ENCODE measurements around the gene CDY2A. TPM values are rescaled to one million over a fixed set of nuclear protein-coding genes. Genes with fewer than 3 reads are reported as not detected.
"Not testable (repeated sequence)": the region's sequence is repeated elsewhere in the genome, so short reads cannot be mapped to it uniquely, and the experiment has no call there.

CDY2A gene, protein sequence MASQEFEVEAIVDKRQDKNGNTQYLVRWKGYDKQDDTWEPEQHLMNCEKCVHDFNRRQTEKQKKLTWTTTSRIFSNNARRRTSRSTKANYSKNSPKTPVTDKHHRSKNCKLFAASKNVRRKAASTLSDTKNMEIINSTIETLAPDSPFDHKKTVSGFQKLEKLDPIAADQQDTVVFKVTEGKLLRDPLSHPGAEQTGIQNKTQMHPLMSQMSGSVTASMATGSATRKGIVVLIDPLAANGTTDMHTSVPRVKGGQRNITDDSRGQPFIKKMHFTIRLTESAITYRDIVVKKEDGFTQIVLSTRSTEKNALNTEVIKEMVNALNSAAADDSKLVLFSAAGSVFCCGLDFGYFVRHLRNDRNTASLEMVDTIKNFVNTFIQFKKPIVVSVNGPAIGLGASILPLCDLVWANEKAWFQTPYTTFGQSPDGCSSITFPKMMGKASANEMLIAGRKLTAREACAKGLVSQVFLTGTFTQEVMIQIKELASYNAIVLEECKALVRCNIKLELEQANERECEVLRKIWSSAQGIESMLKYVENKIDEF
- total RNA-seq = not detected

DNA sequence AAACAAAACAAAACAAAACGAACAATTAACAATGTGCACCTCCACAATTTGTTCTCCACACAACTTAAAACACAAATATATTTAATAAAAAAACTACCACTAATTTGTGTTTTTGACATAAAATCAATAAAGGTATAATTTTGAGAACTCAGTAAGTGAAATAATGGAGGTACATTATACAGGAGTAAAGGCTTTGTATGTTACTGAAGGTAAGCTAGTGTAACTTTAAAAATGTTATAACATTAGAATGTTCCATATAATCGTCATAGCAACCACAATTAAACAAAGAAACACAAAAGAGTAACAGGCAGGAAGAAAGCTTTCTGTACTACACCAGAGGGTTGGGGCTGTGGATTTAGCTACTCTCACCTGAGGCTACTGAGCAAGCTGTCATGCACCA is at the start of gene CDY2A:
TSS of gene CDY2A (plus strand) at position 301 of the 400 bp plus-strand sequence. CDS start 328 bp downstream, outside the sequence.
- not testable (repeated sequence) for DNase-seq (ENCODE audit: low spot score); ATAC-seq (ENCODE audit: low FRiP score)

DNA sequence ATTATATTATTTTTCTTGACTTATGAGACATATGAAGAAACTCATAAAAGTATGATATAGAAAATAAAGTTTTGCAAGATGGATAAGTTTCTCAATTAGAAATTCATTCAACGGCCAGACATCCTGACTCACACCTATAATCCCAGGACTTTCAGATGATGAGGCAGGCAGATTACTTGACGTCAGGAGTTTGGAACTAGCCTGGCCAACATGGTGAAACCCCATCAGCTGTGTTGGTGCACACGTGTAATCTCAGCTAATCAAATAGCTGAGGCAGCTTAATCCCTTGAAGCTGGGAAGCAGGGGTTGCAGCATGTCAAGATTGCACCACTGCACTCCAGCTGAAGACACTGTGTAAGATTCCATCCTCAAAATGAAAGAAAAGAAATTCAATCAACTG is 28.0 kb upstream of the CDY2A start:
- DNase-seq (ENCODE audit: low spot score); ATAC-seq (ENCODE audit: low FRiP score): not testable (repeated sequence)

DNA sequence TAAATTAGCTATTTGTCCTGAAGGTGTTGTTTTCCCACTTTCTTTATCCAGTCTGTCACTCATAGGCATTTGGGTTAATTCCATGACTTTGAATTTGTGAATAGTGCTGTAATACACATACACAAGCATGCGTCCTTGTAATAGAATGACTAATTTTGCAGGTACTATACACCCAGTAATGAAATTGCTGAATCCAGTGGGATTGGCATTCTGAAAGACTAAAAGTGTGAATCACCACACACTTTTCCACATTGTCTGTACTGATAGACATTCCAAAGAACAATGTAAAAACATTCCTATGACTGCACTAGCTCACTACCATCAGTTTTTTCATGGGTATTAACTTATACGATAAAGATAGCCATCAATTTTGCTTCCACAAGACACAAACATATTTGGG is 27.3 kb upstream of the CDY2A start:
- not testable (repeated sequence) for DNase-seq (ENCODE audit: low spot score); ATAC-seq (ENCODE audit: low FRiP score)

DNA sequence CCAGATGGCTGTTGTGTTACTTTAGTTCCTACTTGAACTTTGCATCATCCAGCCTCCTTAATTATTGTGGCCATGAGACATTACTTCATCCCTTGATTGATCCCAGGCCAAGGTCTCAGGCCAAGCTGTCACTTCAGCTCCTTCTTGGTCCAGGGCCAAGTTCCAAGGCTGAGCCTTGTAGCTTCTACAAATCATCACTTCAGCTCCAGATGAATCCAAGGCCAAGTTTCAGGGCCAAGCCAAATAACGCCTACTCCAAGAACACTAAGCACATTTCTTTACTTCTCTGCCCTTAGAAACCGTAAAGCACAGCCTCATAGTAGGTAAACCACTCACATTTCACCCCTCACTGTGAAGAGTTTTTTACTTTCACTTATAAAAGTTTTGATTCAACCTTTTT is 1.7 kb upstream of the CDY2A start:
- not testable (repeated sequence) for ATAC-seq (ENCODE audit: low FRiP score); DNase-seq (ENCODE audit: low spot score)

DNA sequence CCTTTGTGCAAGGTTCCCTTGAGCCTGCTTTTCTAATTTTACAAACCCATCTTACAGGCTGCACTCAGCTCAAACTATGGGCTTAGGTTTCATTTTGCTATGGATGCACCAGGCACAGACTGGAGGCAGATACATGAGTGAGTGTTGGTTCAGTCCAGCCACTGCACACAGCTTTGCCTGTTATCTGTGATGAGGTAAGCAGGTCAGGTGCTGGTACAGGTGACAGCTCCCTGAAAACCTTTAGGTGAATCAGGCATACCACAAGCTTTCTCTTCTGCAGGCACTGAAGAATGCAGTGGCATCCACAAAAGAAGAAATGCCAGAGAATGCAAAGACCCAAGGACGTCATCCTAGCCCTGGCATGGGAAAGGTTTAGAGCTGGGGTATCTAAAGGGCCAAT is 3.3 kb downstream of the CDY2A start:
- not testable (repeated sequence) for DNase-seq (ENCODE audit: low spot score); ATAC-seq (ENCODE audit: low FRiP score)

DNA sequence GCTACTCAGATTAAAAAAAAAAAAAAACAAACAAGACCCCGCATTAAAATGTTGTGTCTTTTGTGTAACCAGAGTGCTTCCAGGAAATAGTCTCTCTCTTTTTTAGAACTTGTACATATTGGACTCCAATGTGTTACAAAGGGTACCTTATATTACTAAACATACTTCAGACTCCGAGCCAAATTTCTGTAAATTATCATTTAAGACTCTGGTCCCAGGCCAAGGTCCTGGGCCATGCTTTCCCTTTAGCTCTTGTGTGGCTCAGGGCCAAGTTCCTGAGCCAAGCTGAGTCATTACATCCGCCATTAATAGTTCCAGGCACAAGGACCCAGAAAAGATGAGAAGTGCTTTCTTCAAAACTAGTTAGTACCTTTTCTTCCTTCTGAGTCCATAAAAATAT is 4.6 kb downstream of the CDY2A start:
- ATAC-seq (ENCODE audit: low FRiP score); DNase-seq (ENCODE audit: low spot score): not testable (repeated sequence)

DNA sequence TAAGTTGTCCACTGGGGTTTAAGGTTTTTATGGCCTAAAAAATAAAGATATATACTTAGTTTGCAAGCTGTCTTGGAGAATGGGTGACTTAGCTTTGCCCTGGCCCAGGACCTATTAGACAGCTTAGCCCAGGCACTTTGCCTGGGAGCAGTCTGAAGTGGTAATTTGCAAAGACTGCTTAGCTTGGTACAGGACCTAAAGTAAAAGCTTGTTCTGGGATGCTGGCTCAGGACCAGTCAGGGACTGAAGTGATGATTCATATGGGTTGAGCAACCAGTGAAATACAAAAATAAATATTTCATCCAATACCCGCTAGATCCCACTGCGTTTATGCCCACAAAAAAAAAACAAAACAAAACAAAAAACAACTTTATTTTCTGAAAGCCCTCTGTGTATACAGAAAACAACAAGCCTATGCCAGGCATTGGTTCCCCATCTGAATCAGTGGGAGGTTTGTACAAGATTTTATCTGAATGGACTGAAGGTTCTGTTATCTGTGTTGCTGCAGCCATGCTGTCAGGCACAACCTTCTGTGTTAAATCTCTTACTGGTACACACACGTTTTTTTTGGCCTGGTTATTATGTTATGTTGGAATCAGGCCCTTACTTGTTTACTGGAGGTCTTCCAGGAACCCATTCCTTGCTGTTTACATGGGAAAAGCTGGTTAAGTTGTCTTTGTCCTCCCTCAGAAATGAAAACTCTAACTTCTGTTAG is 8.7 kb downstream of the CDY2A start:
- DNase-seq (ENCODE audit: low spot score); ATAC-seq (ENCODE audit: low FRiP score): not testable (repeated sequence)

DNA sequence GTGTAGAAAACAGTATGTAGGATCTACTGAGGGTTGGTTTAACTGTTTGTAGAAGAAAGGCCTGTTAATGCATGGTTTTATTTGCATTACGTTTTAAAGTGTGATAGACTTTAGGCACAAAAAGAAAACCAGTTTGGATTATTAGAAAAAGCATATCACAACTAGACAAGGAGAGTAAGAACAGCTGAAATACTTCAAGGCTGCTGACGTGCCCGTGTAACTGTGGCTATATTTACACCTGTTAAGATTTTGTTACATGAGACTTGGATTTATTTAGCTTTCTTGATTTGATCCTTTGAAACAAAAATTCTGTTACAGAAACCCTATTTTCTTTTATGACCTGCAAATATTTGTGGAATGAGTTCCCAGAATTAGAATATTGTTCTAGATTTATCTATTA is 9.3 kb downstream of the CDY2A start:
- DNase-seq (ENCODE audit: low spot score); ATAC-seq (ENCODE audit: low FRiP score): not testable (repeated sequence)

DNA sequence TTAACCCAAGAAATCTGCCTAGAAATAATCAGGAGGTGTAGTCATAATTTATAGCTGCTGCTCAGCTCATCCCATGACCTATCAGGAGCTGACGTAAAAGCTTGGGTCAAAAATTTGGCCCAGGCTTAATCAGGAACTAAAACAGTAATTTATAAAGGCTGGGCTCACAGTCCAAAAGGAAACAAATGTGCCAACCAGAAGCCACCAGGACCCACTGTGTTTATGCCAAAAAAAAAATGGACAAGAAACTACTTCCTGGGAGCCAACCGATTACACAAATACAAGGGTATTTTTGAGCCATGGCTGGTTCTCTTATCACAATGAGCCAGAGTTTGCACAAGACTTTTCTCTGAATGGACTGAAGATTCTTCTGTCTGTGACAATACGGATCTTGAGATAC is 19.4 kb downstream of the CDY2A start:
- not testable (repeated sequence) for DNase-seq (ENCODE audit: low spot score); ATAC-seq (ENCODE audit: low FRiP score)

DNA sequence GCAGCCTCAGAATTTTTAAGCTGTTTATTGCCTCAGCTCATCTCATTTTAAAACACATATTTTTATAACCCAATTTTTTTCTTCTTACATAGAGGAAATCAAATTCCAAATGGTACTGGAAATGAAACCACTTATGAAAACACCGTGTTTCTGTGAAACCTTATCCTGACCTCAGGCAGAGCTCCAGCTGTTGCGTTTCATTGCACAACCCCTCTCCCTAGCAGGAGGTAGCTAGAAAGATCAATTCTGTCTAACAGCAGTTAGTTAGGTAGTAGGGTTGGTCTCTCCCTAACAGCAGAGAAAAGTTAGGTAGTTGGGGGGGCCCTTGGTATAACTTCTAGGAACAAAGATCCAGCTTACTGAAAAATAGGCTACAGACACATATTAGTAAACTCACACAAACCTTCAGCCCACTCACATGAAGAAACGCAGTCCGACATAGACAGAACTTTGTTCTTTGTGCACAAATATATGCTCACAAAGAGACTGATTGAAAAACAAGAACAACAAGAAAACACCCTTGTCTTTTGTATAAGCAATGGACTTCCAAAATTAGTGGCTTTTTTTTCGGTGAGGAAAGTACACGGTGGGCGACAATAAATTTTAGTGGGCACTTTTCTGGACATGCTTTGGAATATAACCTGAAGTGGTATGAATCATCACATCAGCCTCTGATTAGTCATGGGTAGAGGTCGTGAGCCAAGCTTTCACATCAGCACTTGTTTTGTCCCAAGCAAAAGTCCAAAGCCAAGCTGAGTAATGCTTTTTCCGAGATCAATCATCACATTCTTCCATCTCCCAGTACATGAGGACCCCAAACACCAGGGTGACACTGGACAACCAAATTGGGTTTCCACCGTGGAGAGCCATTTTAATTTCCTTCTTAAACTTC is 22.8 kb downstream of the CDY2A start:
- not testable (repeated sequence) for DNase-seq (ENCODE audit: low spot score); ATAC-seq (ENCODE audit: low FRiP score)

DNA sequence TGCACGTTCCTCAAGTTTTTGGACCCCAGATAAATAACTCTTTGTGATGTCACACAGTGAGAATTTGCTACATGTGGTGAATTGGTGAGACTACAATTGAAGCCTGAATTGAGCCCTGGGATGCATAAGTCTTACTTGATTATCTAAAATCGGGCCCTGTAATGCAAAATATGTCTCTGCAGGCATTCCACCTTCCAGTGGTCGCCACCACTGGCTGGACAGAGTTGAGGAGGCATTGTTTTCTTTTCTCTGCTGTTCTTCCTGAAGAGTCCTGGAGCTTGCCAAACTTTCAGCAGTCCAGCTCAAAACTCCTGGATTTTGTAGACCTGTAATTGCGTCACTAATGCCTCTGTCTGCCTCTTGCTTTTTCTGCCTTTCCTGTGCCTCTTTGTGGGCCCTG is 23.5 kb downstream of the CDY2A start:
- not testable (repeated sequence) for ATAC-seq (ENCODE audit: low FRiP score); DNase-seq (ENCODE audit: low spot score)

DNA sequence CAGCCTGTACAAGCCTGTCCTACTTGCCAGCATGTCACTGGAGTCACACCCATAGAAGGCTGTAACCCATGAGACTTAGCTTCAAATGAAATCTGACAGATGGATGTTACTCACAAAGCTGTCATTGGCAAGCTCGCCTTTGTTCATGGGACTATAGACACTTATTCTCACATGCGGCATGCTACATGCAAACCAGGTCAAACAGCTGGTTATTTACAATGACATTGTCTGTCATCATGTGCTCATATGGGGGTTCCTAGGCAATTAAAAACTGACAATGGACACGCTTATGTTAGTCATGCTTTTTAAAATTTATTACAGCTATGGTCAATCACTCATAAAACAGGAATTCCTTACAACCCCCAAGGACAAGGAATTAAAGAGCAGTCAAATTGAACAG is 30.9 kb downstream of the CDY2A start:
- not testable (repeated sequence) for DNase-seq (ENCODE audit: low spot score); ATAC-seq (ENCODE audit: low FRiP score)

DNA sequence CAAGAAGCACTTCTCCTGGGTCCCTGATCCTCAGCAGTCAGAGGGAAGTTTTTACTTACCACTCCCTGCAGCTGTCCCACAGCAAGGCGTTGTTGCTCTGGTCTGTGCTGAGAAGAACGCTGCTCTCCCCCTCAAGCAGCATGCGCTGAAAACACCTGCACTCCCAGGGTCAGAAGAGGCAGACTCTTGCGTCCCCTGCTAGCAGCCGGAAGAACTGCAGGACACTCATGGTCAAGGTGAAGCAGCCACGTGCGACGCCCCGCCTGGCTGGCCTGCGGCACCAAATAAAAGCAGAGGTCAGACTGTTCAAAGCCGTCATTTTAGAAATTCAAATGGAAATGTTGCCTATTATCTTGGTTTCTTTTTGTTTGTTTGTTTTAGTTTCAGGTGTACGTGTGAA is 47.9 kb downstream of the CDY2A start:
- DNase-seq (ENCODE audit: low spot score); ATAC-seq (ENCODE audit: low FRiP score): not testable (repeated sequence)

Other genes starting within 250 kb of the CDY2A start
- gene CDY2B, start 145.6 kb upstream of the CDY2A start, total RNA-seq = not detected